Astrocyte of the cerebellum (primary cell): Measurements from ENCODE around the gene SLC10A3.

ENCODE experiments used
- DNase-seq: peaks from one replicate; pipeline ENCODE4 v3.0.0-alpha.2; 2011; ENCODE audit warnings: low read depth
- H3K4me3 ChIP-seq: 2 replicates; pipeline ENCODE4 v1.5.1; 2011; ENCODE audit warnings: mild to moderate bottlenecking, low read depth, low read length, moderate library complexity
- CTCF ChIP-seq: IDR thresholded peaks from 2 replicates; pipeline ENCODE4 v1.5.1; 2012; ENCODE audit warnings: low read length, low read depth, moderate library complexity, mild to moderate bottlenecking; ENCODE audit errors: missing control alignments
- in situ Hi-C: cut with HindIII; loops from 2 replicates; pipeline ENCODE4 v1.10.0; 2017; ENCODE audit warnings: low sequenced_read_pairs

Gene SLC10A3

GRCh38 chrX:154530286-154530685 is 39.9 kb upstream of the SLC10A3 start:
- TF ChIP-seq CTCF, result no peak
- no peak overlapping the region for H3K4me3 ChIP-seq
- in situ Hi-C loops, result no loop called here
- DNase-seq, result no peak

GRCh38 chrX:154529206-154529612 is 38.8 kb upstream of the SLC10A3 start:
- DNase-seq, result no peak
- no peak for TF ChIP-seq CTCF
- in situ Hi-C loops, result no loop called here
- H3K4me3 ChIP-seq, result no peak overlapping the region

- H3K4me3 ChIP-seq, result peak overlapping the region; percentile 26
- peak; percentile 45 for DNase-seq
- in situ Hi-C loops, result no loop called here
- peak; percentile 59 for TF ChIP-seq CTCF
Observed at GRCh38 chrX:154526901-154527675, 36.7 kb upstream of the SLC10A3 start.

GRCh38 chrX:154525606-154526490 is 35.4 kb upstream of the SLC10A3 start:
- no peak overlapping the region for H3K4me3 ChIP-seq
- no peak for DNase-seq
- in situ Hi-C loops, result no loop called here
- TF ChIP-seq CTCF, result no peak

GRCh38 chrX:154519389-154519788 is 29.0 kb upstream of the SLC10A3 start:
- DNase-seq, result no peak
- TF ChIP-seq CTCF, result no peak
- no peak overlapping the region for H3K4me3 ChIP-seq
- in situ Hi-C loops, result no loop called here

GRCh38 chrX:154517101-154517781 is 26.8 kb upstream of the SLC10A3 start:
- no peak overlapping the region for H3K4me3 ChIP-seq
- DNase-seq, result no peak
- in situ Hi-C loops, result no loop called here
- no peak for TF ChIP-seq CTCF
